HG02970 (cell line): ENCODE measurements around the gene CTSW.

Experiments
- ATAC-seq: cut with Tn5 transposase; IDR thresholded peaks from one replicate; pipeline ENCODE4 v1.9.1; 2021; ENCODE audit warnings: mild to moderate bottlenecking, moderate library complexity, moderate number of reproducible peaks; ENCODE audit not compliant: unreplicated experiment, low FRiP score

CTSW gene

DNA sequence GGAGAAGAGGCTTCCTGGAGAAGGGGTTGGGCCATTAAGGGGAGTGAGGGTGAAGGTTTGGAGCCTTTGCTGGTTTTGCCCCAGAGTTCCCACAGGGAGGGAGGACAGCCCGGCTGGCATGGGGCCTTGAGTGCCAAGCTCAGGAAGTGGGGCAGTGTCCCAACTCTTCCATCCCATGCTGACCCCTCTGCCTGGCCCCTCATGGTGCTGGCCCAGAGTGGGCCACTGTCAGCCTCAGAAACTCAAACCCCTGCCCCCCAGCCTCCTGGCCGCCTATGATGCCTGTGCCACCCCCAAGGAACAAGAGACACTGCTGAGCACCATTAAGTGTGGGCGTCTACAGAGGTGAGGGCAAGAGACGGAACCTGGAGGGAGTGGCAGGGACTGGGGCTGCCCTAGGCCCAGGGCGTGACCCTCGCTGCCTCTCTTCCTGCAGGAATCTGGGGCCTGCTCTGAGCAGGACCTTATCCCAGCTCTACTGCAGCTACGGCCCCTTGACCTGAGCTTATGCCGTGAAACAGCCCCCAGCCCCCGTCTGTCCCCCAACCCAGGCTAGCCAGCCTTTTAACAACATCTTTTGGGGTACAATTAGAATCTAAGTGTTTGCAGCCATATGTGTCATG, 14.0 kb upstream of the CTSW start:
- ATAC-seq: no peak

DNA sequence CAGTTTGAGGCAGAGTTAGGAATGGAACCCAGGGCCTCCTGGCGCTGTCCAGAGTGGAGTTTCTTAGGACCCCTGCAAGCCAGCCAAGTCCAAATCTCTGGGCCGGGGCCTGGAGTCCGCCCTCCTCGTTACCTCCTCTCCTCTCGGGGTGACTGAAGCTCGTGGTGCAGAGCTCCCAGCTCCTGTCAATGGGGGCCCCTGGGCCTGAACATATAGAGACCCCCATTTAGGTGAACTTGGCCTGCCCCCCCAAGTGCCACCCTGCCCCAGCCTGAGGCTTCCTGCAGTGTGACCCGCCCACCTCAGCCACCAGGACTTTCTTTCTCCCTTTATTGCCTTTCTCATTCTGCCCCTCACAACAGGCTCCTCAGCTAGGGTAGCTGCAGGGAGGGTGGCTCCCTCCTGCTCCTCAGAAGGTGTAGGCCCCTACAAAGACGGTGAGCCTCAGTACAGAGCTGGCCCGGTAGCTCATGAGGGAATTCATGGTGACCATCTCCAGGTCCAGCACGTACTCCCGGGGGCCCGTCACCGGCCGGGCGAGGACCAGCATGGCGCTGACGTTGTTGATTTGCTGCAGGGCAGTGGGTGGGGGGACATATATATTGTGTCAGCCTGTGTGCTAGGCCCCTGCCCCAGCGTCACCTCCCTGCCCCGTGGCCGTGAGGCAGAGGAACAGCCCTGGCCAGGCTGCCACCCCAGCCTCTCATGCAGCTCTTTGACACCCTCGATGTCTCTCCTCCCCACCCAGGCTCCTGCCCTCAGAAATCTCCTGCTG, 12.9 kb upstream of the CTSW start:
- no peak for ATAC-seq

DNA sequence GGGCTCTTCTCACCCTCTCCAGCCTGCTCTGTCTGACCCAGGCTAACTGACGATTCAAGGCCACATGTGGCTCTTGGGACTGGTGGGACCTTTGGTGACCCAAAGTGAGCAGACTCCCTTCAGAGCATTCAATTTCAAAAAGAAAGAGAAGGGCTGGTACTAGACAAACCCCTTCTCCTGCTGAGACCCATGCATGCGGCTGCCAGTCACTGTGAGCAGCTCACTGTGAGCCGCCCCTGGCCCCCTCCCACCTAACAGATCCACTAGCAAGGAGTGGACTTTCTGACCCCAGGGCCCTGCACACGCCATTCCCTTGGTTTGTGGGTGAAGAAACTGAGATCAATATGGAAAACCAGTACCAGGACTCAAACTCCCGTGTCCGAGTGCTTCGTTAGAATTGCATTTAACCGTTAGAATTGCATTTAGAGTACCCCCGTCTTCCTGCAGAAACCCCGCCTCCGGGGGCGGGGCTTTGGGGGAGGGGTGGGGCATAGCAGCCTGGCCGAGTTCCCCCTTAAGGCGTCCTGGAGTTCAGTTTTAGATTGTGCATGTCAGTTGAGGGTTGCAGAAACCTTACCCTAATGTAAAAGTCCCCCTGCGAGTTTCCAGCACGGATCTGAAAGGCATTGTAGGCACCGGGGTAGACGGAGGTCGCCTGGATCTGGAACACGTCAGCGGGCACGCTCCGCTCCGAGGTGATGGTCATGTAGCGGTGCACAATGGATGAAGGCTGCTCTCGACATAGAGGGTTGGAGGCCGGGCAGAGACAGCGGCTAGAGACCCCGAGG, 12.2 kb upstream of the CTSW start:
- ATAC-seq: no peak

DNA sequence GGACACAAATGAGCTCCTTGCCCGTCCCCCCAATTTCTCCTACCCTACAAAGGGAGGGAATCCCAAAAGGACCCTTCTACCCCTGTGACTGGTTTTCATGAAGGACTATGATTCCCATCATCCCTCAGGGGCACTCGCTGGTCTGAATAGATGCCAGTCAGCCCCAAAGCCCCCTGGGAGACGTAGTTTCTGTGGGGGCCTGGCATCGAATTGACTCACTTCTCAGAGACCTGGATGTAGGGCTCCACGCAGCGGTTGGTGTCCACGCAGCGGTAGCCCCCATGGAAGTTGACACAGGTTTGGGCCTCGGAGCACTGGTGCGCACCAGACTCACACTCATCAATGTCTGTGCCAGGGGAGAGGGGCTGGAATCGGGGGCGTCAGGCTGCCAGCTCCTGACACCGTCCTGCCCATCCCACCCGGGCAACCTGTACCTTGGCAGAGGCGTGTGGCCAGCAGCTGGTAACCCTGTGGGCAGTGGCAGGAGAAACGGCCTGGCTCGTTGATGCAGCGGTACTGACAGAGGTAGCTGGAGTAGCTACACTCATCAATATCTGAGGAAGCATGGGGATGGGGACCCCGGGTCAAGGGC, 11.5 kb upstream of the CTSW start:
- ATAC-seq: no peak

DNA sequence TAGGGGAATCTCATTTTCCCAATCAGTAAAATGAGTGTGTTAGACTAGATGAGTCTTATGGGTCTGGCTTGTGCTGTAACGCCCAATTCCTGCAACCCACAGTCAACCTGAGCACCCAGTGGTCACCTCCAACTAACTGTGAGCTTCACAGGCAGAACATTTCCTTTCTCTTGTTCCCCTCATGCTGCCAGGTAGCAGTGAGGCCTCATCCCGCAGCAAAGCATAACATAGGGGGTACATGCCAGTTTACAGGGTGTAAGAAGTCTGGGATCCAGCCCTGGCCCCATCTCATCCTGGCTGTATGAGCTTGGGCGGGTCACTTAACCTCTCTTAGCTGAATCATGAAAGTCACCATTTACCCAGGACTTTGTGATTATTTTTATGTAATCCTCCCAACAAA, 10.7 kb upstream of the CTSW start:
- no peak for ATAC-seq

DNA sequence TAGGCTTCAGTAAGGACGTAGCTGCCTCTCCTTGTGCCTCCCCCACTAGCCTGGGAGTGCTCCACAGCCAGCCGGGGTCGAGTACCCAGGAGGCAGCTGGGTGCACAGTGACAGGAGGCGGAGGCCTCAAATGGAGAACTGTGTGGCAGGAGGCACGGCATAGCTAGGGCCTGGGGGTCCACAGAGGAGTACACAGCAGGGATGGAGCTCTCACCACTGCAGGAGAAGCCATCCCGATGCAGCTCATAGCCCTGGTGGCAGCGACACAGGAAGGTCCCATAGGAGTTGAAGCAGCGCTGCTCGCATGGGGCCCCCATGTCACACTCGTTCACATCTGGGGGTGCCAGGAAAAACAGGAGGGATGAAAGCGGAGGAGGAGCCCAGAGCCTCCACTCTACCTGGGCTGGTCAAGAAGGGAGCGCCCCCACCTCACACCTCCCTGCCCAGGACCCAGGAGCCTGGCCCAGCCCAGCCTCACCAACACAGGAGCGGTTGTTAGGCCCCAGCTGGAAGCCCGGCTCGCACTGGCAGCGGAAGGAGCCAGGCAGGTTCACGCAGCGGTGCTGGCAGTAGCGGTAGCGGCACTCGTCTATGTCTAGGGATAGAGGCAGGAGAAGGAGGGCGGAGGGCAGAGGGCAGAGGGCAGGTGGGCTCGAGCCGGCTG, 9.9 kb upstream of the CTSW start:
- no peak for ATAC-seq

DNA sequence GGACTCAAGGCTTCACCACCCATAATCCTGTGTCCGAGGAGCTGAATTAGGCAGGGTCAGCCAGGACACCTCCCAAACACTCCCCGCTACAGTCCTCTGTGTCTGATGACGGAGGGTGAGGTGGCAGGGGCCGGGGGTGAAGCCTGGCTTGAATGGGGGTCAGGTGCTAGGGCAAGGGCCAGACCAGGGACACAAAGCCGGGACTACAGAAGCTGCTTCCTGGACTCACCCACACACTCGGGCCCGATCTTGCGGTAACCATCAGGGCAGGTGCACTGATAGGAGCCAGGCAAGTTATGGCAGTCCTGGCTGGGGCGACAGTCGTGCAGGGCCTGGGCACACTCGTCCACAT, 9.4 kb upstream of the CTSW start:
- ATAC-seq: no peak

DNA sequence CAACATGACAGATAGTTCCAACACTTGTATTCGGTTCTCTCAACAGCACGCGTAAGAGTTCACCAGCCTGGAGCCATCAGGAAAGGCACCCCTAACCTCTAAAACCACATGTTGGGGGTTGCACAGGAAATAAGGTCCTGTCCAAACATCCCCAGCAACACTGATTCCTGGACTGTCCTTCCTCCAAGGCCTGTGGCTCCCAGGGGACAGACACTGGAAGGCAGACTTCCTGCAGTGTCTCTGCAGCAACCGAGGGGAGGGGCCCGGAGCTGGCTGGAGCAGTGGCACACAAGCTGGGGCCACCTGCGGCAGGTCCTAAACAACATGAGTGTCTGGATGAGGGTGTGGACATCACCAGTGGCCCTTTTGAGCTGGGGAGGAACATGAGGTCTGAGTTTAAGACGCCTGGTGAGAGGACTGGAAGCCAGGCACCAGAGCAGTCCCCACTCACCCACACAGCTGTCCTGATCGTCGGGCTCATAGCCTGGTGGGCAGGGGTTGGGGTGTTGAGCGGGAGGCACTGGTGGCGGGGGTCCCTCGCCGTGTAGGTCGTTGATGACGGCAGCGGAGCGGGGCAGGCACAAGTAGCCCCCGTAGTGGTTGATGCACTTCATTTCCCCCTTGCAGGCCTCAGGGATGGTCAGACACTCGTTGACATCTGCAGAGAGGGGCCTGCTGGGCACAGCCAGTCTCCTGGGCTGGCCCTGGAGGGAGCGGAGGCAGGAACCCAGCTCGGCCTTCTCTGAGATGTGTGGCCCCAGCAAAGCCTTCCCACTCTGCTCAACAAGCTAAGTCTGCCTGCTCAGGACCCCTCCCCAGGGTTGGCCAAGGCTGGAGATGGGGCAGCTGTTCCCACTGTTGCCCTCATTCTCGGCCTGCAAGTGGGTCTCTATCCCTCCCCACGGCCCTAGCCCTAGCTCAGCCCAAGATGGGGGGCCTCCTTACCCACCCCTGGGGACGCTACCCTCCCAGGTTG, 8.6 kb upstream of the CTSW start:
- no peak for ATAC-seq

DNA sequence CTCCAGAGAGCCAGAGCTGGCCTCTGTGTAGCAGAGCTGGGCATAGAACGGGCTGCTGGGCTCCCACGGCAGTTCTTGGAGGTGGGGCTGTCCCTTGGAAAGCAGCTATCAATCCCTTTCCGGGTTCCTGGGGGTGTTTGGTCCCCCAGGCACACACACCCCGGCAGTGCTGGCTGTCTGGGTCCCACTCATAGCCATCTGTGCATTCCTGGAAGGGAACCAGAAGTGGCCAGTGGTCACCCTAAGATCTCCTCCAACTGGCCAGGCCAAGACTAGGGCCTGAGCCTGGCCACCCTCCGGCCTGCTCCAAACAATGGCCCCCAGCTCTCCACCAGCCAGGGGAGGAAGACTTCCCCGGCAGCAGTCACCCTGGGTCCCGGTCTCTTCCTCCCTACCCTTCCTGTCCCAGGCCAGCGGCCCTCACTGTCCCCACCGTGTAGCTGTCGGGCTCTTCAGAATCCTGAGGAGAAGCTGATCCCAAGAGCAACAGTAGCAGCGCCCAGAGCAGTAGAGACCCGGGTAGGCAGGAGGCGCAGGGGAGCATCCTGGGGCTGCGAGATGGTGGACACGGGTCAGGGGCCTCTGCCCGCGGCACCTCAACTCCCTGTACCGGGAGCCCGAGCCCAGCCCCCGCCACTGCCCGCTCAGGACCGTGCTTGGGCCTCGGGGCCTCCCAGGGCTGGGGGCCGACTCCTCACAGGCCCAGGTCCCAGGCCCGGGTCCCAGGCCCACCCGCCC, 7.7 kb upstream of the CTSW start:
- ATAC-seq: no peak

DNA sequence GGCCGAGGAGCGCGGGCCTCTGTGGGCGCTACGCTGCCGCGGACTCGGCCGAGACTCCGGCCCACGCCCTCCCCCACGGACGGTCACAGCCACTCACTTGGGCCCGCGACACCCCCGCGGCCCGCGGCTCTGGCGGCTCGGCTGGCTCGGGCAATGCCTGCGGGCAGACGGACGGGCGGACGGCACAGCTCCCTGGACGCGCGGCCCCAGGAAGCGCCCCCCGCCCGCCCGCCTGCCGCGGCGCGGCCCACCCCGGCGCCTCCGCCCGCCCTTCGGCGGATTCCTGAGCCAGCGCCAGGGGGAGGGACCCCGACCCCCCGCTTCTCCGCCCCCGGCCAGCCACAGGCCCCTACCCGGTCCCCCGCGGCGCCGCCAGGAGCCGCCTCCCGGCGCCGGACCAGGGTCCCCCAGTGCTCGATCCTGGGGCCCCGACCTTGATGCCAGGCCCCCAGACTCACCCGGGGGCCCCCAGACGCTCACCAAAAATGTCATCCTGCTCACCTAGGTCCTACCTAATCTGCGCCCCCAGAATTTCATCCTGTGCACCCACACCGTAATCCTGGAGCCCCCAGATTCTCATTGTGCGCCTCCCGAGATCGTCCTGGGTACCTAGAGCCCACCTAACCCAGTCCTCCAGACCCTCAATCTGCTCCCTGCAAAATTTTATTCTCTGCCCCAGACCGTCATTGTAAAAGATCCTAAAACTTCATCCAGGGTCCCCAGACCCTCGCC, 6.9 kb upstream of the CTSW start, which contains the start of gene EFEMP2:
TSS of gene EFEMP2 (minus strand) at position 215 of the 732 bp plus-strand sequence. CDS start 446 bp downstream, outside the sequence.
- no peak for ATAC-seq

DNA sequence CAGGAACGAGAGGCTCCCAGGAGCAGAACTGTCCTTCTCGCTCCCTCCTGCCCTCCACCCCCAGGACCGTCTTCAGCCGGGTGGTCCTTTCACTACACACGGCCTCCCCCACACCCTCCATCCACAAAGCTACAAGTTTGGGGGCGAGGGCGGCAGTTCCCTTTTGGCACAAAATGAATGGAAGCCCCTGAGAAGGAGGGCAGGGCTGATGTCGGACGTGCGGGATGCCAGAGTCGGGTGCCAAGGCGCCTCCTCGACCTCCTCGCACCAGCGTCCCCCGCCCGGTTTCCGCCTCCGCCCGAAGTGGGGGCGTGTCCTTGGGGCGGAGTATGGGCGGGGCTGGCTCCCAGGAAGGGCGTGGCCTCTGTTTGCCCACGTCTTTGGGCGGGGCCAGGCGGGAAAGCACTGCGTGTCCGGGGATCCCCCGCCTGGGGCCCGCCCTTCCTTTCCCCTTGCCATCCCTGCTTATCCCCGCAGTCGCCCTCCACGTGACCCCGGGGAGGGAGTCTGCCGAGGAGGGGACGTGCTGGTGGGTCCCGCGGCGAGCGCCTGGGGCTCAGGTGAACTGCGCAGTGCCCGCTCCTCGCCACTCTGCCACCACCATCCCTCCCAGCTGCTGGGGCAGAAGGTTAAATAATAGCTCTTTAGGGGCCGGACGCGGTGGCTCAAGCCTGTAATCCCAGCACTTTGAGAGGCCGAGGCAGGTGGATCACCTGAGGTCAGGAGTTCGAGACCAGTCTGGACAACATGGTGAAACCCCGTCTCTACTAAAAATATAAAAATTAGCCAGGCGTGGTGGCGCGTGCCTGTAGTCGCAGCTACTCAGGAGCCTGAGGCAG, 6.1 kb upstream of the CTSW start:
- peak; percentile 82 for ATAC-seq

DNA sequence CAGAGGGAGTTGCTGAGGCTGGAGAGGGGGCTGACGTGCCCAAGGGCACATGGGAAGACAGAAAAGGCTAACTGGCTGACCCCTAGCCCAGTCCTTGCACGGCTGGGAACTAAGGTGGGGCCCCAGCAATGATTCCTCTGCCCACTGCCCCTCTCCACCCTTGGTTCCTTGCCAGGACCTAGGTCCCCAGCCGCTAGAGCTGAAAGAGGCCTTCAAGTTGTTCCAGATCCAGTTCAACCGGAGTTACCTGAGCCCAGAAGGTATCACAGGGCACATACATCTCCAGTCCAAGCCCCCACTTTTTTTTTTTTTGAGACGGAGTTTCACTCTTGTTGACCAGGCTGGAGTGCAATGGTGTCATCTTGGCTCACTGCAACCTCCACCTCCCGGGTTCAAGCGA, 390 bp downstream of the CTSW start:
- ATAC-seq: no peak

DNA sequence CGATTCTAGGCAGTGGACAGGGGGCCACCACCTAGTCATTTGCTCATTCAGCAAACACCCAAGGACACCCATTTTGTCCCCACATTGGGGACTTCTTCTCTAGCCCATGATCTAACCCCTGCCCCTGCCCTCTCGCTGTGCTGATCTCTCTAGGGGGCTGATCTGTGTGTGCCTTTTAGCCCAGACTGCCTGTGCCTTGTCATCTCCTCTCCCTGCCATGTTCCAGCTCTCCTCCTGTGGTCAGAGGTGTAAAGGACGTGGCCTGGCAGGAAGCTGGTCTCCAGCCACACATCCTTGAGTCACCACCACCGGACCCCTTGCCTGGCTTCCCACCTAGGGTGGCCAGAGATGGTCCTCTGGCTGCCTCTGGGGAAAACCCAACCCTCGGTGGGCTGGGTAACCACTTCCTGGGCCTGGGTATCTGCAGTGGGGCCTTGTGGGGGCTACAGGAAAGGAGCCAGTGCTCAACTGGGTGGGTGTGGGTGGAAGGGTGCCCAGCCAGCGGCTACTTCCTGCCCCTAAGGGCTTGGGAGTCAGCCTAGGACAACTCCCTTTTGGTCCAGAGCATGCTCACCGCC, 1.3 kb downstream of the CTSW start:
- no peak for ATAC-seq

DNA sequence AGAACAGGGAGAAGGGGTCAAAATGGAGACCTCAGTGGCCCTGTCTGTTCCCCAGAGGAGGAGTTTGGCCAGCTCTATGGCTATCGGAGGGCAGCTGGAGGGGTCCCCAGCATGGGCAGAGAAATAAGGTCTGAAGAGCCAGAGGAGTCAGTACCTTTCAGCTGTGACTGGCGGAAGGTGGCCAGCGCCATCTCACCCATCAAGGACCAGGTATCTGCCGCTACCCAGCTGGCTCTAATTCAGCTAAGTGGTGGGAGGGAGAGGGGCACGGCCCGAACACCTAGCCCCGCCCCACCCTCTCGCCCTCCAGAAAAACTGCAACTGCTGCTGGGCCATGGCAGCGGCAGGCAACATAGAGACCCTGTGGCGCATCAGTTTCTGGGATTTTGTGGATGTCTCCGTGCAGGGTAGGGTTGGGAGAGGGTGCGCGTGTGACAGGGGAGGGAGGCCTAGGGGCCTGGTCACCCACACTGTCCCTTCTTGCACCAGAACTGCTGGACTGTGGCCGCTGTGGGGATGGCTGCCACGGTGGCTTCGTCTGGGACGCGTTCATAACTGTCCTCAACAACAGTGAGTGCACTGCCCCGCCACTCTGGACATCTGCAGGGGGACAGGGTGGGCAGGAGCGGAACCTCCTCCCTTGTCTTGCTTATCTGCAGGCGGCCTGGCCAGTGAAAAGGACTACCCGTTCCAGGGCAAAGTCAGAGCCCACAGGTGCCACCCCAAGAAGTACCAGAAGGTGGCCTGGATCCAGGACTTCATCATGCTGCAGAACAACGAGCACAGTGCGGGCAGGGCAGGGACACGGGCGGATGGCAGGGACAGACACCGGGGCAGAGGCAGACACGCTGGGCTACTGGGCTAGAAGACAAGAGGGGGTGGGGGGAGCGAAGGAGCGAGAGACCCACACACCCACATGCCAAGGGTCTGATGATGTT, 2.8 kb downstream of the CTSW start:
- ATAC-seq: no peak

DNA sequence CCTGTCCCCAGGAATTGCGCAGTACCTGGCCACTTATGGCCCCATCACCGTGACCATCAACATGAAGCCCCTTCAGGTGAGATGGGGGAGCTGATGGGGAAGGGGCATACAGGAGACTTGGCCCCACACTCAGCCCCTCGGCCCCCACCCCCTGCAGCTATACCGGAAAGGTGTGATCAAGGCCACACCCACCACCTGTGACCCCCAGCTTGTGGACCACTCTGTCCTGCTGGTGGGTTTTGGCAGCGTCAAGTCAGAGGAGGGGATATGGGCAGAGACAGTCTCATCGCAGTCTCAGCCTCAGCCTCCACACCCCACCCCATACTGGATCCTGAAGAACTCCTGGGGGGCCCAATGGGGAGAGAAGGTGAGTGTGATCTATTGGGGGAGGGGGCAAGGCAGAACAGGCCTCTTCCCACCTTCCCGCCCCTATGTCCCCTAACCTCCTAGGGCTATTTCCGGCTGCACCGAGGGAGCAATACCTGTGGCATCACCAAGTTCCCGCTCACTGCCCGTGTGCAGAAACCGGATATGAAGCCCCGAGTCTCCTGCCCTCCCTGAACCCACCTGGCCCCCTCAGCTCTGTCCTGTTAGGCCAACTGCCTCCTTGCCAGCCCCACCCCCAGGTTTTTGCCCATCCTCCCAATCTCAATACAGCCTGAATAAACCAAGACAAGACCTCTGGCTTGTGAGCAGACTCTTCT, 3.6 kb downstream of the CTSW start:
- no peak for ATAC-seq
